HG02981 (cell line): ENCODE results near the gene SLC5A7.

ENCODE experiments used
- ATAC-seq: cut with Tn5 transposase; IDR thresholded peaks from one replicate; pipeline ENCODE4 v1.9.1; 2021; ENCODE audit warnings: mild to moderate bottlenecking, moderate library complexity; ENCODE audit not compliant: unreplicated experiment

Gene SLC5A7

DNA sequence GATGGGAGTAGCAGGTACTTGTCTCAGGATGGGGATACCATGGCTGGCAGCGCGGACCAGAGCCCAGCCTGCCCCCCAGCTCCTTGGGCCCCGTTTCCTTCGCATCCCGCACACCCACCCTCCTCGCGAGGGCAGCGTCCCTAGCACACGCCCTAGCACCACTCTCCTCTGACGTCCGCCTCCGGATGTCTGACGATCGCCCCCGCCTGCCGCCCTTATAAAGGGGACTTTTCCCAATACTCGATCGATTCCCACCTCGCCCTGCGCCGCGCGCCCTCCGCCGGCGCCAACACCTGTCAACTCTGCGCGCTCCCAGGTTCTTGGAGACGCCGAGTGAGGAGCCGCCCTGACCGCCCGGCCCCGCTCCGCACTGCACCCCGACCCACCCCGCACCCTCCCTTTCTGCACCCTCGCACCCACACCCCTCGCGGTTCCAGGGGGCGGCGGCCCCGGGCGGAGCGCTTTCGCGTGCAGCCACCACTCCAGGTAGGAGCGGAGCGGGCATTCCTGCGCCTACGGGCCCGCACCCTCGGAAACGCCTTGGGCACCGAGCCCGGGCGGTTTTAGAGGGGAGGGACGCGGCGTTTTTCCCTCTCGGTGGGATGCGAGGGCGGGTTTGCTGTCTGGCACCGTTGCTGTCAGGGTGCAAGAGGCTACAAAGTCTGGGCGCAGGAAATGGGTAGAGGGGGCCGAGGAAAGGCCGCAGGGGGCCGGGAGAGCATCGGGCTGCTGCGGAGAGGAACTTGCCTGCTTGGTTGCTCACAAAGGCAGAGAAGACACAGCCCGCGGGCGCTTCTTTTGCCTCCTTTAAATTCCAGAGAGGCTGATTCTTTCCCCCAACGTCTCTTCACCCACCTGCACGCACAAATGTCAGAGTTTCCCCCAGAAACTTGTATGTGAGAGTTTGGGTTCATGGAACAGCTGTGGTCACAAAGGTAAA is at the start of gene SLC5A7:
TSS of gene SLC5A7 (plus strand) at position 247 of the 940 bp plus-strand sequence. CDS start 1,632 bp downstream, outside the sequence.
- no peak for ATAC-seq

DNA sequence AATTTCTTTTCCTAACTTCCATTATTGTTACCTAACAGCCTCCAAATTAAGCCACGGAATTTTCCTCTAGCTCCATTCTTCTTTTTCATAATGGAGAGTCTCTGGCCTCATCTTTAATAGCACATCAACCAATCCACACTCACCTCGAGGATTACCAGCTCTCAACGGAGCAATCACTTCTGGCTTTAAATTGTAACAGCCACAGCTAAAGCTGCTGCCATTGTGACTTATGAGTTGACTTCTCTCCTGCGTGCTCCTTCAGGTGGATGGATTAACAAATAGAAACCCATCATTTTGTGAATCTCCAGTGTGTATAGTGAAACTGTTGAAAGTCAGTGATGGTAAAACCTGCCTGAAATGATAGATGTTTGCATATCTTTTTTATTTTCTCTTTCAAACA is 24.9 kb upstream of the SLC5A7 start:
- no peak for ATAC-seq

DNA sequence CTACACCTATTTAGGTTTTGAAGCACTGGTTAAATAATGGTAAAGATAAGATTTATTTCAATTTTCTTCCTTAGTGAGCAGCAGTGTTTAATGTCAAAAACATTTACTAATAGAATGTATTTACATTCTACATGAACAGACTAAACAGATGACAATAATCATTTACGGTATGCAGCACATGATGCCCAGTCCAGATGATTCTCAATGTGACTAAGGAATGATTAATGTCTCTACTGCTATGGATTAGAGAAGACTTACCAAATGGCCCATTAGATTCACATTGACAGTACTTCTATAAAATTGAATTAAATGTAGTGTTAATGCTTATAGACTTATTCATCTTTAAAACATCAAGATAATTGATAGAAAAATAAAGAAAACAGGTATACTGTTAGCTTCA is 22.1 kb upstream of the SLC5A7 start:
- no peak for ATAC-seq

DNA sequence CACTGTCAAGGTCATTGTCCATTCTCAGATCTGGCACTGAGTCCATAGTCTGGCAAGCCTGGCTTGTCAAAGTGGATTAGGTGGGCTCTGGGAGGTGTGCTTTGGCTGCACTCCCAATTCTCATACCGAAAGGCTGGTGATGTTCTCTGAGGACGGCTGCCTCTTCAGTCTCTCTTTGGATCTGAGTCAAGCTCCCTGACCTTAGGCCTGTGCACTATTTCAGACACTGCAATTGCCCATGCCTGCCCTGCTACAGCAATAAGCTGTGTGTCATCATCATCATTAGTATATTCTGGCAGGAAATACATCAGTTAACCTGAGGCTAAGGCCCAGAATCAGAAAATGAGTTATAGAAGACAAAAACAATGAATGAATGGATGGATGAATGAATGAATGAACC is 1.6 kb upstream of the SLC5A7 start:
- ATAC-seq: no peak

DNA sequence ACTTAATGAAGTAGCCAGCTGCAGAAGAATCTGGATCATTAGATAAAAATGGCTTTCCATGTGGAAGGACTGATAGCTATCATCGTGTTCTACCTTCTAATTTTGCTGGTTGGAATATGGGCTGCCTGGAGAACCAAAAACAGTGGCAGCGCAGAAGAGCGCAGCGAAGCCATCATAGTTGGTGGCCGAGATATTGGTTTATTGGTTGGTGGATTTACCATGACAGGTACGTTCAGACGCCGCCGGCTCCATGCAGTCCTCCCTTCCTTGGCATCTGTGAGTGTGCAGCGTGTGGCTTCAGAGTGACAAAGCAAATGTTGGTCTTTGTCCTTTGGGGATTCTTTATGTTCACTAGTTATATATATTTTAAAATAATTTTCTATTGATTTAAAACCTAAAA is 1.8 kb downstream of the SLC5A7 start:
- no peak for ATAC-seq

DNA sequence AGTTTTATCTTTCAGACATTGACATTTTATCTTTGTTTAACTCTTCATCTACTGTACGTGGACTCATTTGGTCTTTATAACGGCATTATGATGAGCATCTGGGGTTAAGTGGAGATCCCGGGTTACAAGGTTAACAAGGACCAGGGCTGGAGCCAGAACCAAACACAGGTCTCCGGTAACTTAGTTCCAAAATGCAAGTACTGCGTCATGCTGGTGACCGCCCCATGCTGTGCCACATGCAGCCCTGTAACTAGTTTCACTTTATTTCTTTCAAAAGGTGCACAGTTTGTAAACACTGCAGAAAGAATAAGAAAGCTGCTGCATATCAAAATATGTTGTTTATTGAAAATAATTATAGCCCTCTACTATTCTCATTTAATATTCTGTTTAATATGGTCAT is 3.1 kb downstream of the SLC5A7 start:
- ATAC-seq: no peak

DNA sequence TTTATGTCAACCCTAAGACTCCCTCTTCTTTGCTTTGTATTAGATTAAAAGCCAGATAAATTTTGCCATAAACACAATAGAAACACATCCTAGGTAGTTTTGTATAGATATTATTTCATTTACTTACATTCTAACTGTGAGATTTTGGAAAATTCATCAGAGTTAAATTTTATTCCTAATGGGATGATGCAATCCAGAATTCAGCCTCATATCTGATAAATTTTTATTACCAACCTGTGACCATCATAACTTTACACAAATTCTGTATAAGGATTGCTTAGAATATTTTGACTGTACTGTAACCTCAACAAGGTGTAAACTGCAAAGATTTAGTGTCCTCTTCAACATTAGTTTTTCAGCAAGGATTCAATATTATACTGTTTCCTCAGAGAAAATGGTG is 4.4 kb downstream of the SLC5A7 start:
- ATAC-seq: no peak

DNA sequence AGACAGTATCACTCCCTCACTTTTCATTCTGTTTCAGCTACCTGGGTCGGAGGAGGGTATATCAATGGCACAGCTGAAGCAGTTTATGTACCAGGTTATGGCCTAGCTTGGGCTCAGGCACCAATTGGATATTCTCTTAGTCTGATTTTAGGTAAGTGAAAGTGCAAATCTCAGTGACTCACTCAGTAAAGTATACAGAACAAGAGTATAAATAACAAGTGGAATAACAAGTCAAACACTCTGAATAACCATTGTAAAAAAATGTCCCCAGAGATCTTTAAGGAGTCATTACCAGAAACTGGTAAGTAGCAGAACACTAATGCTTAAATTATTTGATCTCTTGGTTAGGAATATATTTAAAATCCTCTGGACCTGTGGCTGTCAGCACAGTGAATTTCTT is 5.7 kb downstream of the SLC5A7 start:
- ATAC-seq: no peak

DNA sequence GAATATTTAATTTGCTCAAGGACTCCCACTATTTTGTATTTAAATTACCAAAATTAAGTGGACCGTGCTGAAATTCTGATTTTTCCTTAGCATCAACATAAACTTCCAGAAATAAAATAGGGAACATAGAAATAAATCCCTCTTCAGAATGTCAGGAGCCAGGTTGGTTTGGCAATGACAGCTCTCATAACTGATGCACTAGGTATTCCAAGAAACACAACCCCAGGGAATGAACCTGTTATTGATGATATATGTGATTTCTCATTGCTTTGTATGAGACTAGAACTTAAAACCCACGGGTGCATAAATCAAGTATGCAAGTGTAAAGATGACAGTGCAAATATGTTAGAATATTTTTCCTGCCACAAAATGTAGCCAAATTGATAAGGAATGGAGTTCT is 12.8 kb downstream of the SLC5A7 start:
- no peak for ATAC-seq

DNA sequence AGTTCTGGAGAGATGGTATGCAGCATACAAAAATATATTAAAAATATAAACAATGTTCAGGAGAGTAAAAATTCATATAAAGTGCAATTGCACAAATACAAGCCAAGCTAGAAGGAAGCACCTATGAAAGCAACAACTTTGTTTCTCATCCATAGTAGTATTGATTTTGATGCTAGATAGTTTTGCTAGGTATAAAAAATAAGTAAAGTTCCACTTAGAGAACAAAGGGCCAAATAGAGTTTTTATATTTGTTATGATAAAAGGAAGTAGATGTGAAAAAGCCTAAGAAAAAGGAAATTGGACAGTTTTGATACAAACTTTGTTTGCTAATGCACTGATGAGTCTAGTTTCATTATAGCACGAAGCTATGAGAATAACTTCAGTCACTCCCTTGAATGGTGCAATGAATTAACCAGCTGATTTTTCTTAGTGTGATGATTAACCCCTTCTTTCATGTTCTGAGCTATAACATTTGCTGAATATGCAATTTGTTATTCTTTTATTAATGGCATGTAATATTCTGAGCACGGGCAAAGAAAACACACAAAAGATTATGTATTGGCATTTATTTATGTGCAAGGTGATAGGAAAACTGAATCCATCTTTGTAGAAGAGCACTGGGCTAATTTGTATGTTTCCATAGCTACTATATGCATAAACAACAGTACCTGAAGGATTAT is 24.7 kb downstream of the SLC5A7 start:
- ATAC-seq: no peak

DNA sequence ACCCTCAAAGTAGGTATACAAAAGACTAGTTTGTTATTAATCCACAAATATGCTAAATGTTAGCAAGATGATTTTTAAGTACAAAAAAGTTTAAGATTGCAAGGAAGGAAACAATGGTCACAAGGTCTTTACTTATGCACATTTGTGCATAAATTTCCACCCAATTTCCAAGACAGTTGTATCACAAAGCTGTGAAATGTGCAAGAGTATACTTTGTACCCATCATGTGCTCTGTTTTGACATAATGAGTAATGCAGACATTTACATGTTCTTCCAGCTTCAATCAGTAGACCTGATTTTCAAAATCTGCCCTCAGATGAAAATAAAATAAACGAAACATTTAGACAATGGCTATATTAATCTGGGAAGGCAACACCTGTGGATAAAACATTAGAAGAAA is 27.0 kb downstream of the SLC5A7 start:
- ATAC-seq: no peak

DNA sequence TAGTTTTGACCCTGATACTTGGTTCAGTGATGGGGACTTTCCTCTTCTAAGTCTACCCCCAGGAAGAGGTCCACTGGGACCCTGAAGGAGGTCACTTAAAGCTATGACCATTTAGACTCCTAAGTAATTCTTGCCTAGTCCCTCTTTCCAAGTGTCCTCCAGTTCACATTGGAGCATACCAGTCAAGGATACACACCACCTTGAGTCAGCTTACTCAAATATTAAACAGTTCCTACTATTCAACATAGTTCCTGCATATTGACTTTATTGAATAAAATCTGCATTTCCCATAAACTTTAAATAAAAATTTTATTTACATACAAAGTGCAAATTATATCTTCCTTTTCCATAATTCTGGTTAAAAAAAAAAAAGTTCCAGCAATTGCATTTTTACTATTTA is 36.3 kb downstream of the SLC5A7 start:
- ATAC-seq: no peak

DNA sequence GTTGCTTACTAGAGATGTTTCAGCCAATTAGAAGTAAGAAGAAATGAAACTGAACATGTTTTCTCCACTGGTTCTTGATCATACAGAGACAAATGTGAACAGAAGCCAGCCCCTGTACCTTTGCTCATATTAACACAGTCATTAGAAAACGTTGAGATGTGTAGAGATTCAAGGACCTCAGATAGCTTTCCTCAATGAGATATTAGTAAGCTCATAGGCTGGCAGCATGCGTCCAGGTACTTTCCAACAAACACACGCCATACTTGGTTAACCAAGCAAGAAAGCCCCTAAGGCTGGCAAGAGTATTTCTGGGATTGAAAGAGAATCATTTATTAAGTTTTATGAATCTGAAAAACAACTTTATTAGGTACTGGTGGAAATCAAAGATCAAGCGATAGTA is 37.5 kb downstream of the SLC5A7 start:
- ATAC-seq: no peak

DNA sequence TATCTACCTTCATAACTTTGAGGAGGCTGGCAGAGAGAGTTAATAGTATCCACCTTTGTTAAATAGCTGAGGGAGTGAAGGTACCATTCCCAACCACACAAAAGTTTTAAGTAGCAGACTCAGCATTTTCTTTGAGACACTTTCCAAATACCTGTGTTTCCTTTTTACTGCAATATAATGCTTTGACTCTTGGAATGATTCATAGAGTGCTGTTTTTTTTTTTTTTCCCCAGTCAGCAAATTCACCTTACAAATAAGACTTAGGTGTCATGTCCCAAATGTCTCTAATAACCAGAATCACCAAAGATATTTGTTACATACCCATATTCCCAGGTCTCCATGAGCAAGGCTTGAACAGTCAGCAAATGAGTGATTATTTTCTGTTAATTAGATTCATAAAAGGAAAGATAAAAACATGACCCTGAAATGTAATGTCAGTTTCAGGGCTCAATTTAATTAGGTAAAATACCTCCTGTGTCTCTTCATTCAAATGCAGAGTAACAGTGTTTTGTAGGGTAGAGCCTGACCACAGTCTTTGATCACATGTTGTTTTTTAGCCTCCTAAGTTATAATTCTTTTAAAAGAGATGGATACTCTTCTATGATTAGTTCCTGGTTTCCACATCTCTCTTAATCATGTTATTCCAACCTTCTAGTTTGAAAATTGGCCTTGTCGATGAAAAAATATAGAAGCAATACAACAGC is 39.9 kb downstream of the SLC5A7 start:
- no peak for ATAC-seq

DNA sequence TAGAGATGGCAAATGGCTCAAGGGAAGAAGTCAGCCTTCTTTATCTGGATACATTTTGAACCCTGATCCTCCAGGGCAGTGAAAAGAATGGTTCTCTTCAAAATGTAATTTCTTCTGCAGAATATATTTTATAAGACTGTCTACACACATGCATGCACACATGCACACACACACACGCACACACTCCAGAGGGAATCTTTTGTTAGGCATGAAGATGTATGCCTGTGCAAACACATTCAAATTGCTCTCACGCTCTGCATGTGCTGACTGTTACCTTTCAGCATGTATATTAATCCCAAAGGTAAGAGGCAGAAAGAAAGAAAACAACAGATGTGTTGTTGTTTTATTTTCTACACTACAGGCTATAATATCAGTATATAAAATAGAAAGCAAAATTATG is 43.2 kb downstream of the SLC5A7 start:
- ATAC-seq: no peak

DNA sequence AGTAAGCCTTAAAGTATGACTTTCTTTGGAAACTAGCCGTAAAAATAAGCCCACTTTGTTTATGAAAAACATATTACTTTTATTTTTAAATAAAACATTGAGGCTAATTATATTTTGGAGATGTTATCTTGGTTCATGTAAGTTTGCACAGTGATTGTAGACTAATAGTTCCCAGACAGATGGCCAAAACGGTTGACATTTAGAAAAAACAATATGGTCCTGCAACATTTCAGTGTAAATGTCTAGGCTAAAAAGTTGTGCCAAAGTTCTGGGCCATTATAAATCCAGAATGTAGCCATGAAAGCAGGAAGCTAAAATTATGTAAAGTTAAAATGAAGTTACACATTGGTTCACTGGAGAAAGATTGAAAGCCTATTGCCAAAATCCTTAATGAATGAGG is 43.6 kb downstream of the SLC5A7 start:
- no peak for ATAC-seq

DNA sequence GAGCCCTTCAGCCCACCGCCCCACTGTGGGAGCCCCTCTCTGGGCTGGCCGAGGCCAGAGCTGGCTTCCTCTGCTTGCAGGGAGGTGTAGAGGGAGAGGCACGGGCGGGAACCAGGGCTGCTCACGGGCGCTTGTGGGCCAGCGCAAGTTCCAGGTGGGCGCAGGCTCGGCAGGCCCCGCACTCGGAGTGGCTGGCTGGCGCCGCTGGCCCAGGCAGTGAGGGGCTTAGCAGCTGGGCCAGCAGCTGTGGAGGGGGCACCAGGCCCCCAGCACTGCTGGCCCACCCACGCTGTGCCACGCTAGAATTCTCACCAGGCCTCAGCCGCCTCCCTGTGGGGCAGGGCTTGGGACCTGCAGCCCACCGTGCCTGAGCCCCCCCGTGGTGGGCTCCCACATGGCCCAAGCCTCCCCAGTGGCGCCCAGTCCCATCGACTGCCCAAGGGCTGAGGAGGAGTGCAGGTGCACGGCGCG is 45.2 kb downstream of the SLC5A7 start:
- no peak for ATAC-seq

DNA sequence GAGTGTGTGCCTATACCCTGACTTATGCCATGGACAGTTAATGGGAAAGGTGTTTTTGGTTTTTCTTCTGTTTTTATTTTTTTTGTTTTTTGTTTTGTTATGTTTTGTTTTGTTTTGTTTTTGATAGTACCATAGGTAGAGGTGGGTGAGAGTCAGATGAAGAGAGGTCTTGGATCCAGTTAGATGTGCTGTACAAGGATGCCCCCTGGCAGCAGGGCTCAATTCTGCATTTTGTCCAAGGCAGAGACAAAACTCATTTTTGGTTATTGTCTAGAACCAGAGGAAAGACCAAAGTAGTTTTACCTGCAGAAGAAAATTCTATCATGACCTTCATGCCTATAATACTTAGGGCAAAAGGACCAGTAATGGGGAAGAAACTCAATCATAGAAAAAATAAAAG is 48.5 kb downstream of the SLC5A7 start:
- no peak for ATAC-seq

DNA sequence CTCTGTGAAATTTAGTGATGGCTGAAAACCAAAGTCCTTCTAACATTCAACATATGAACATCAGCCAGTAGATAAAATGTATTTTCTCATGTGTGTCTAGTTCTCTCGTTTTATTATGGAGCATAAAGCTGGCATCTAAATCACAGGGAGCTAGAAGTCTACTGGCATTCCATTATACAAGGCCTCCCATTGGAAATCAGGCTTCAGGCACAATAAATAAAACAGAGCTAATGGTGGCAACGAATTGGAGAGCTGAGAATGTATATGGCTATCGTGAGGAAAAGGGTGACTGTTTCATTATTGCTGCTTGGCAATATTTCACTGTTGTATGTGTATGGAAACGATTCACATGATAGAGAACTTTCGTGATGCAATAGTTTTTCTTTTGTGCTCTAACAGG is 62.4 kb downstream of the SLC5A7 start:
- no peak for ATAC-seq

DNA sequence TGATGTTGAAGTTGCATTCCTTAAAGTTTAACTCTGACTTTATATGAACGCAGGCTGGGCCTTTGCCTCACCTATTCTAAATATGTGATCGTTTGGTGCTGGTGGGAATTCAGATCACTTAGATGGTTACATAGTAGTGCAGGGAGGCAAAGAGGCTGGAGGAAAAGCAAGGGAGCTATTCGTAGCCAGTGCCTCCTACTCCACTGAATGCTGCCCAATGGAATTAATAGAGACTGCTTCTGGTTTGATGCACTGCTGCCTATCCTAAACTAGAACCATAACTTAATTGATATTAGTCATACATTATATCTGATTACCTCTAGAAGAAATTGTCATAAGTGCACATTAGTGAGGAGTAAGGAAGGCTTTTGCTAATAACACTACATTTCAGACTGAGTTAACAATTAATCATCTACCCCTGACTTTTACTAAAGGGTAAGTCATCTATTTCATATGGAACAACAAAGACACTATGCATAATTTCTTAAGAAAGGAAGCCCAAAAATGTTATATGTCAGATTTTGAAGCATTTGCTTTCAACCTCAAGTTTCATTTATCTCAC is 72.3 kb downstream of the SLC5A7 start:
- no peak for ATAC-seq

DNA sequence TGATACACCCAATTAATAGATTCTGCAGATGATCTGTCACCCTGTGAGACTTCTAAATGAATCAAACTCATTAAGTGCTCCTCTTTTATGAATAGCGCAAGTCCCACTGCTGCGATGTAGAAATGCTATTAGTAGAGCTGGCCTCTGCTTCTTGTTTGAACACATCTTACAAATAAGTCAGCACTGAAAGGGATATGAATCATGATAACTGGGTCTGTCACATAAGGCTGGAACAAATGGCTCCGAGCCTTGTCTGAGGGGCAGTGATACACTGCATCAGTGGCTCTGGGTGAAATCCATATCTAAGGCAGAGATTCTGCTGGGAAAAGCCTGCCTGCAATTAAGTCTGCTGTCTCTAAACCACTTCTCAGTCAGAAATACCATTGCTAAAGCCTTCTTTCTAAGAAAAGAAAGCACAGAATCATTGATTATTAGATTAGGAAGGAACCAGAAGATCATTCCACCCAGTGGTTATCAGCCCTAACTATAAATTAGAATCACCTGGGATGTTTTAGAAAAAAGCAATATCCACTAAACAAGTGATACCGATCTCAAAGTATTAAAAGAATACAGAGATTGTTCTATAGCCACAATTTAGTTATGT is 75.2 kb downstream of the SLC5A7 start:
- no peak for ATAC-seq
